Lower leg skin (tissue), 3 donors: Measurements from ENCODE around the gene DPP8.

Experiments used
- POLR2A ChIP-seq, 2 donors: fragments of 450-650 bp; IDR thresholded peaks; one replicate each; pipeline ENCODE4 v1.6.1; 2016 to 2017; ENCODE audit warnings: antibody characterized with exemption in 2 of 2, mild to moderate bottlenecking in 1 of 2, moderate library complexity in 1 of 2
- TF ChIP-seq, protein P1 (sequence below), 3 donors: fragments of 450-650 bp; IDR thresholded peaks; one replicate each; pipeline ENCODE4 v1.5.1; 2016; ENCODE audit warnings: antibody characterized with exemption in 3 of 3, mild to moderate bottlenecking in 3 of 3, moderate library complexity in 2 of 3

- no peak for TF ChIP-seq POLR2A (IDR thresholded peaks at IDR 0.05)
- TF ChIP-seq, protein P1, sequence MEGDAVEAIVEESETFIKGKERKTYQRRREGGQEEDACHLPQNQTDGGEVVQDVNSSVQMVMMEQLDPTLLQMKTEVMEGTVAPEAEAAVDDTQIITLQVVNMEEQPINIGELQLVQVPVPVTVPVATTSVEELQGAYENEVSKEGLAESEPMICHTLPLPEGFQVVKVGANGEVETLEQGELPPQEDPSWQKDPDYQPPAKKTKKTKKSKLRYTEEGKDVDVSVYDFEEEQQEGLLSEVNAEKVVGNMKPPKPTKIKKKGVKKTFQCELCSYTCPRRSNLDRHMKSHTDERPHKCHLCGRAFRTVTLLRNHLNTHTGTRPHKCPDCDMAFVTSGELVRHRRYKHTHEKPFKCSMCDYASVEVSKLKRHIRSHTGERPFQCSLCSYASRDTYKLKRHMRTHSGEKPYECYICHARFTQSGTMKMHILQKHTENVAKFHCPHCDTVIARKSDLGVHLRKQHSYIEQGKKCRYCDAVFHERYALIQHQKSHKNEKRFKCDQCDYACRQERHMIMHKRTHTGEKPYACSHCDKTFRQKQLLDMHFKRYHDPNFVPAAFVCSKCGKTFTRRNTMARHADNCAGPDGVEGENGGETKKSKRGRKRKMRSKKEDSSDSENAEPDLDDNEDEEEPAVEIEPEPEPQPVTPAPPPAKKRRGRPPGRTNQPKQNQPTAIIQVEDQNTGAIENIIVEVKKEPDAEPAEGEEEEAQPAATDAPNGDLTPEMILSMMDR (IDR thresholded peaks at IDR 0.05) = no peak
Observed at GRCh38 chr15:65533057-65533756, 15.7 kb upstream of the DPP8 start.
